ENCODE data around the gene PTDSS2. TPM values are rescaled to one million over a fixed set of nuclear protein-coding genes. Genes with fewer than 3 reads are reported as not detected.

PTDSS2 gene
- total and polyA plus RNA-seq, 9 of the 15 experiments (the other 6 are each of a cell fraction or from before 2014, with no cell fraction given) = 0.45 to 53.9 (median 17.2) TPM

DNA sequence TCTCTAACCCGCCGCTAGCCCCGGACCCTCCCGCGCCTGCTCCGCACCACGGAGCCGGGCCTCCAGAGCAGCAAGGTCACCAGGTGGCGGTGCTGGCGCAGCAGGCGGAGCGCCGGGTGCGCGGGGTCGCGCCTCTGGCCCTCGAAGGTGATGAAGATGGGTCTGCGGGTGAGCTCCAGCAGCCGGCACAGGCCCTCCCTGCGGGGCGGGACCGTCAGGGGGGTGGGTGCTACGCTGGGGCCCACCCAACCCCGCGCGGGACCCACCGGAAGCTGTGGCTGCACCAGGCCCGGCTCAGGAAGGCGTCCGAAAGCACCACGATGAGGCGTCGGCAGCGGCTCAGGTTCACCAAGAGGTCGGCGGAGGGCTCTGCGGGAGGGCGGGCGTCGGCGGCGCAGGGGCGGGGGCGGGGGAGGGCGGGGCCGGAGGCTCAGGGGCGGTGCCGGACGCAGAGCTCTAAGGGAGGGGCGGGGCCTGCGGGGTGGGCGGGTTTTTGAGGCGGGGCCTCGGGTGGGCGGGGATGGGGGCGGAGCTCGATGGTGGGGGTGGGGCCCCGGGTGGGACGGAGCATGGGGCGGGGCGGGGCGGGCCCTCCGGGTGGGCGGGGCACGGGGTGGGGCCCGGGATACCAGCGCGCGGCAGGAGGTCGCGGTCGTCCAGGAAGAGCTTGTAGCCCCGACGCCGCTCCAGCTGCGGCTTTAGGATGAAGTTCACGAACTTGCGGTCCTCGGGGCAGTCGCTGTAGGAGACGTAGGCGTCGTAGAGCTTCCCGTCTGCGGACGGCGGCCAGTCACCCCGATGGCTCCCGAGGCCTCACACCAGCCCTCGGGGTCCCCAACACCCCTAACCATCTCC lies 43.1 kb upstream of the PTDSS2 start (continued):
- TF ChIP-seq, protein P1, sequence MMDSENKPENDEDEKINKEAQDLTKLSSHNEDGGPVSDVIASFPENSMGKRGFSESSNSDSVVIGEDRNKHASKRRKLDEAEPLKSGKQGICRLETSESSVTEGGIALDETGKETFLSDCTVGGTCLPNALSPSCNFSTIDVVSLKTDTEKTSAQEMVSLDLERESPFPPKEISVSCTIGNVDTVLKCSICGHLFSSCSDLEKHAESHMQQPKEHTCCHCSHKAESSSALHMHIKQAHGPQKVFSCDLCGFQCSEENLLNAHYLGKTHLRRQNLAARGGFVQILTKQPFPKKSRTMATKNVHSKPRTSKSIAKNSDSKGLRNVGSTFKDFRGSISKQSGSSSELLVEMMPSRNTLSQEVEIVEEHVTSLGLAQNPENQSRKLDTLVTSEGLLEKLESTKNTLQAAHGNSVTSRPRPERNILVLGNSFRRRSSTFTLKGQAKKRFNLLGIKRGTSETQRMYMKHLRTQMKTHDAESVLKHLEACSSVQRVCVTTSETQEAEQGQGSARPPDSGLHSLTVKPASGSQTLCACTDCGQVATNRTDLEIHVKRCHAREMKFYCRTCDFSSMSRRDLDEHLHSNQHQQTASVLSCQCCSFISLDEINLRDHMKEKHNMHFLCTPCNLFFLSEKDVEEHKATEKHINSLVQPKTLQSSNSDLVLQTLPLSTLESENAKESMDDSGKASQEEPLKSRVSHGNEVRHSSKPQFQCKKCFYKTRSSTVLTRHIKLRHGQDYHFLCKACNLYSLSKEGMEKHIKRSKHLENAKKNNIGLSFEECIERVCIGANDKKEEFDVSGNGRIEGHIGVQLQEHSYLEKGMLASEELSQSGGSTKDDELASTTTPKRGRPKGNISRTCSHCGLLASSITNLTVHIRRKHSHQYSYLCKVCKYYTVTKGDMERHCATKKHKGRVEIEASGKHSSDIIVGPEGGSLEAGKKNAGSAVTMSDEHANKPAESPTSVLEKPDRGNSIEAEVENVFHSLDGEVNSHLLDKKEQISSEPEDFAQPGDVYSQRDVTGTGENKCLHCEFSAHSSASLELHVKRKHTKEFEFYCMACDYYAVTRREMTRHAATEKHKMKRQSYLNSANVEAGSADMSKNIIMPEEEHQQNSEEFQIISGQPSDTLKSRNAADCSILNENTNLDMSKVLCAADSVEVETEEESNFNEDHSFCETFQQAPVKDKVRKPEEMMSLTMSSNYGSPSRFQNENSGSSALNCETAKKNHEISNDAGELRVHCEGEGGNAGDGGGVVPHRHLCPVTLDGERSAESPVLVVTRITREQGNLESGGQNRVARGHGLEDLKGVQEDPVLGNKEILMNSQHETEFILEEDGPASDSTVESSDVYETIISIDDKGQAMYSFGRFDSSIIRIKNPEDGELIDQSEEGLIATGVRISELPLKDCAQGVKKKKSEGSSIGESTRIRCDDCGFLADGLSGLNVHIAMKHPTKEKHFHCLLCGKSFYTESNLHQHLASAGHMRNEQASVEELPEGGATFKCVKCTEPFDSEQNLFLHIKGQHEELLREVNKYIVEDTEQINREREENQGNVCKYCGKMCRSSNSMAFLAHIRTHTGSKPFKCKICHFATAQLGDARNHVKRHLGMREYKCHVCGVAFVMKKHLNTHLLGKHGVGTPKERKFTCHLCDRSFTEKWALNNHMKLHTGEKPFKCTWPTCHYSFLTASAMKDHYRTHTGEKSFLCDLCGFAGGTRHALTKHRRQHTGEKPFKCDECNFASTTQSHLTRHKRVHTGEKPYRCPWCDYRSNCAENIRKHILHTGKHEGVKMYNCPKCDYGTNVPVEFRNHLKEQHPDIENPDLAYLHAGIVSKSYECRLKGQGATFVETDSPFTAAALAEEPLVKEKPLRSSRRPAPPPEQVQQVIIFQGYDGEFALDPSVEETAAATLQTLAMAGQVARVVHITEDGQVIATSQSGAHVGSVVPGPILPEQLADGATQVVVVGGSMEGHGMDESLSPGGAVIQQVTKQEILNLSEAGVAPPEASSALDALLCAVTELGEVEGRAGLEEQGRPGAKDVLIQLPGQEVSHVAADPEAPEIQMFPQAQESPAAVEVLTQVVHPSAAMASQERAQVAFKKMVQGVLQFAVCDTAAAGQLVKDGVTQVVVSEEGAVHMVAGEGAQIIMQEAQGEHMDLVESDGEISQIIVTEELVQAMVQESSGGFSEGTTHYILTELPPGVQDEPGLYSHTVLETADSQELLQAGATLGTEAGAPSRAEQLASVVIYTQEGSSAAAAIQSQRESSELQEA (IDR thresholded peaks at IDR 0.05; ENCODE audit: low read depth) = no peak
- no peak for TF ChIP-seq RBM39 (optimal IDR thresholded peaks at IDR 0.05; ENCODE audit: low read depth, low read length)
- peak; percentile 79 for TF ChIP-seq PHF20 (IDR thresholded peaks at IDR 0.05; ENCODE audit: partially characterized antibody)
- TF ChIP-seq BACH1 (tag; IDR thresholded peaks at IDR 0.05) = no peak
- TF ChIP-seq, protein P2, sequence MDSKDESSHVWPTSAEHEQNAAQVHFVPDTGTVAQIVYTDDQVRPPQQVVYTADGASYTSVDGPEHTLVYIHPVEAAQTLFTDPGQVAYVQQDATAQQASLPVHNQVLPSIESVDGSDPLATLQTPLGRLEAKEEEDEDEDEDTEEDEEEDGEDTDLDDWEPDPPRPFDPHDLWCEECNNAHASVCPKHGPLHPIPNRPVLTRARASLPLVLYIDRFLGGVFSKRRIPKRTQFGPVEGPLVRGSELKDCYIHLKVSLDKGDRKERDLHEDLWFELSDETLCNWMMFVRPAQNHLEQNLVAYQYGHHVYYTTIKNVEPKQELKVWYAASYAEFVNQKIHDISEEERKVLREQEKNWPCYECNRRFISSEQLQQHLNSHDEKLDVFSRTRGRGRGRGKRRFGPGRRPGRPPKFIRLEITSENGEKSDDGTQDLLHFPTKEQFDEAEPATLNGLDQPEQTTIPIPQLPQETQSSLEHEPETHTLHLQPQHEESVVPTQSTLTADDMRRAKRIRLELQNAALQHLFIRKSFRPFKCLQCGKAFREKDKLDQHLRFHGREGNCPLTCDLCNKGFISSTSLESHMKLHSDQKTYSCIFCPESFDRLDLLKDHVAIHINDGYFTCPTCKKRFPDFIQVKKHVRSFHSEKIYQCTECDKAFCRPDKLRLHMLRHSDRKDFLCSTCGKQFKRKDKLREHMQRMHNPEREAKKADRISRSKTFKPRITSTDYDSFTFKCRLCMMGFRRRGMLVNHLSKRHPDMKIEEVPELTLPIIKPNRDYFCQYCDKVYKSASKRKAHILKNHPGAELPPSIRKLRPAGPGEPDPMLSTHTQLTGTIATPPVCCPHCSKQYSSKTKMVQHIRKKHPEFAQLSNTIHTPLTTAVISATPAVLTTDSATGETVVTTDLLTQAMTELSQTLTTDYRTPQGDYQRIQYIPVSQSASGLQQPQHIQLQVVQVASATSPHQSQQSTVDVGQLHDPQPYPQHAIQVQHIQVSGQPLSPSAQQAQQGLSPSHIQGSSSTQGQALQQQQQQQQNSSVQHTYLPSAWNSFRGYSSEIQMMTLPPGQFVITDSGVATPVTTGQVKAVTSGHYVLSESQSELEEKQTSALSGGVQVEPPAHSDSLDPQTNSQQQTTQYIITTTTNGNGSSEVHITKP (IDR thresholded peaks at IDR 0.05; ENCODE audit: partially characterized antibody) = no peak
- TF ChIP-seq ZNF431 (CRISPR knock-in tag; IDR thresholded peaks at IDR 0.05) = no peak
- TF ChIP-seq TAF1 (IDR thresholded peaks at IDR 0.05; ENCODE audit: control insufficient read depth, extremely low read depth, insufficient read depth, low read length, severe bottlenecking) = peak; percentile 14
- peak; percentile 76; the same call in 1 of the 2 replicates for TF ChIP-seq ETV5 (CRISPR knock-in tag; IDR thresholded peaks at IDR 0.05; ENCODE audit: low read depth)
- peak; percentile 81 for TF ChIP-seq POLR2G (IDR thresholded peaks at IDR 0.05; ENCODE audit: low read depth, low read length)
- no peak for TF ChIP-seq HES1 (IDR thresholded peaks at IDR 0.05; ENCODE audit: low read depth)
- TF ChIP-seq RFX7 (CRISPR knock-in tag; IDR thresholded peaks at IDR 0.05) = no peak
- peak; percentile 64 for TF ChIP-seq RBBP5 (IDR thresholded peaks at IDR 0.05; ENCODE audit: borderline replicate concordance, insufficient read depth, low read length, poor library complexity, severe bottlenecking)
